Heart right ventricle (tissue), 16 donors: ENCODE measurements around the gene CAPN2. TPM values are rescaled to one million over a fixed set of nuclear protein-coding genes. Genes with fewer than 3 reads are reported as not detected.

Experiments used
- ATAC-seq, 8 donors: fragments of 200-7000 bp; cut with Tn5 transposase; one replicate each; pipeline ENCODE4 v1.9.1; 2020; ENCODE audit warnings: mild to moderate bottlenecking in 8 of 8, moderate library complexity in 8 of 8, moderate number of reproducible peaks in 1 of 8
- DNase-seq, 2 donors: peaks; one replicate each; pipeline ENCODE4 v3.0.0-alpha.2; 2020
- H3K27ac ChIP-seq, 10 donors: fragments of 200-600 bp; sonication (generic) in 2 of 10; one replicate each; pipeline versions ENCODE4 v1.5.0 to v1.8.0; 2020 to 2022; ENCODE audit warnings: mild to moderate bottlenecking in 3 of 10
- H3K27me3 ChIP-seq, 7 donors: fragments of 200-600 bp; one replicate each; pipeline ENCODE4 v1.8.0; 2021 to 2022; ENCODE audit warnings: mild to moderate bottlenecking in 2 of 7
- H3K36me3 ChIP-seq, 9 donors: fragments of 200-600 bp; sonication (generic) in 1 of 9; one replicate each; pipeline versions ENCODE4 v1.5.0 to v1.8.0; 2020 to 2022; ENCODE audit warnings: mild to moderate bottlenecking in 2 of 9
- H3K4me1 ChIP-seq, 9 donors: fragments of 200-600 bp; sonication (generic) in 1 of 9; one replicate each; pipeline versions ENCODE4 v1.5.0 to v1.8.0; 2020 to 2022; ENCODE audit warnings: mild to moderate bottlenecking in 4 of 9
- H3K4me3 ChIP-seq, 10 donors: fragments of 200-600 bp; sonication (generic) in 2 of 10; one replicate each; pipeline versions ENCODE4 v1.5.0 to v1.8.0; 2020 to 2022; ENCODE audit warnings: mild to moderate bottlenecking in 7 of 10, moderate library complexity in 2 of 10
- H3K9me3 ChIP-seq, 11 donors: fragments of 200-600 bp in 10 of 11; sonication (generic) in 2 of 11; one replicate each; pipeline versions ENCODE4 v1.5.0 to v1.8.0; 2013 to 2022; ENCODE audit warnings: mild to moderate bottlenecking in 2 of 11, control low read depth in 1 of 11, moderate library complexity in 1 of 11
- WGBS, 2 donors: extraction: QIAGEN DNeasy Blood & Tissue Kit; methylation state at CpG; one replicate each; pipeline ENCODE4 v1.1.7; 2013; ENCODE audit warnings: inconsistent platforms in 1 of 2; 5-methylcytosine and 5-hydroxymethylcytosine counted together
- intact Hi-C, 10 donors: fragments of 100-400 bp; cut with DNase I; formaldehyde crosslinking; loops; one replicate each; pipeline versions ENCODE4 v1.11.1 to v1.14.2; 2022
- polyA plus RNA-seq, 2 donors: library from polyadenylated mRNA; stranded (reverse); fragments of 200-250 nt; gene quantifications; one replicate each; pipeline ENCODE4 v1.2.3, GENCODE V29; 2013
- total RNA-seq, 10 donors: library from RNA; stranded (reverse); fragmentation: NEBNext Ultra II Directional in 3 of 10; extraction: Animal tissue kit (Norgen Biotek cat#: 25700) in 3 of 10; gene quantifications; one replicate each; pipeline versions ENCODE4 v1.2.1 to v1.2.4, GENCODE V29; 2021 to 2023
- TF ChIP-seq, protein P1 (sequence below), 9 donors: fragments of 200-600 bp; sonication (generic) in 2 of 9; IDR thresholded peaks; one replicate each; pipeline versions ENCODE4 v1.5.0 to v1.8.0; 2021 to 2022; ENCODE audit warnings: antibody characterized with exemption in 9 of 9, mild to moderate bottlenecking in 5 of 9, moderate library complexity in 1 of 9
- donor health status: Arrhythmogenic right ventricular cardiomyopathy.
- donor health status: ischemic (EF 13 %, LVEDD 7.1; RV severe dilation, severe dysfunction).
- donor health status: healthy with polysubstance abuse.
- donor health status: DM: no; HTN: yes; CAD: no.
- donor health status: DM: no; HTN: no; CAD: no.
- donor health status: ischemic (EF 25% LVEDD 6.9; RV normal size, moderate dysfunction).
- donor health status: ischemic (EF 25% LVEDD 5.7; RV mildly dilated, moderate dysfunction).
- donor health status: healthy.
- donor health status: DM: yes; HTN: yes; CAD: no.
- donor health status: Ischemic cardiomyopathy.
- donor health status: ischemic (EF 35%, LVEDD 5.7; RV mildly dilated, moderate dysfunction).
- donor health status: nonischemic (EF 11% LVEDD 7.7; RV severe dilation, severe dysfunction).
- donor health status: DM: yes; HTN: yes; CAD: no.
- donor health status: PGD.
- donor health status: ischemic (EF 29% LVEDD 5.4; RV normal size, mild dysfunction).
- donor health status: nonischemic (EF 23%, LVEDD 6.1; RV moderate dilation, normal function).

CAPN2 gene
- total and polyA plus RNA-seq, 12 donors = 62.4 to 107 (median 77.6) TPM

DNA sequence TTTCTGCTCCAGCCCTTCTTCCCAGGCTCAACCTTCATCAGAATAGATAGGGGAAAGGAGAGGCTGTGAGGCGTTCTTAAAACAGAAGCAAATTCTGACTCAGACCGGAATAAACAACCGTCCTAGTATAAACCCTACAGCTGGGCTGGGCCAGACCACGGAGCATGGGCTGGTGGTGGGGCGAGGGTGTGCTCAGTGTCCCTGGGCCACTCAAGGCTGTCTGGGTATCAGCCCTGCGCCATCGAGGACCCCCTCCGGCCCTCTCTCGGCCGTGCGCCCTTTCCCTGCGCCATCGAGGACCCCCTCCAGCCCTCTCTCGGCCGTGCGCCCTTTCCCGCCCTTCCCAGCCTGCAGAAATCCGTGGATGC, 36.0 kb downstream of the CAPN2 start:
- DNase-seq = peak in 1 of 2 donors; percentile 32
- 26 to 37% methylated on average over 18 of the region's 18 CpGs for WGBS, 2 donors
- intact Hi-C loops = loop anchor here in 8 of 10 donors (1.0 to 5.0 kb wide), 5 partner anchors 36 to 51 kb away; partner anchors contain the start of gene CAPN2 (in 7 of the 8)
- Histone ChIP-seq H3K36me3 (peaks cover 0 to 90% (median 55%) of the 10 kb centered on the region in 9 donors), H3K27me3 (no peaks in the 10 kb centered on the region), H3K4me3 (peak overlapping the region in 9 of 10 donors; percentile 39 to 63 (median 55)), H3K4me1 (peaks cover 14 to 42% (median 30%) of the 10 kb centered on the region in 9 donors), H3K27ac (peak overlapping the region; percentile 10 to 86 (median 75)), H3K9me3 (no peaks in the 10 kb centered on the region)
- TF ChIP-seq, protein P1, sequence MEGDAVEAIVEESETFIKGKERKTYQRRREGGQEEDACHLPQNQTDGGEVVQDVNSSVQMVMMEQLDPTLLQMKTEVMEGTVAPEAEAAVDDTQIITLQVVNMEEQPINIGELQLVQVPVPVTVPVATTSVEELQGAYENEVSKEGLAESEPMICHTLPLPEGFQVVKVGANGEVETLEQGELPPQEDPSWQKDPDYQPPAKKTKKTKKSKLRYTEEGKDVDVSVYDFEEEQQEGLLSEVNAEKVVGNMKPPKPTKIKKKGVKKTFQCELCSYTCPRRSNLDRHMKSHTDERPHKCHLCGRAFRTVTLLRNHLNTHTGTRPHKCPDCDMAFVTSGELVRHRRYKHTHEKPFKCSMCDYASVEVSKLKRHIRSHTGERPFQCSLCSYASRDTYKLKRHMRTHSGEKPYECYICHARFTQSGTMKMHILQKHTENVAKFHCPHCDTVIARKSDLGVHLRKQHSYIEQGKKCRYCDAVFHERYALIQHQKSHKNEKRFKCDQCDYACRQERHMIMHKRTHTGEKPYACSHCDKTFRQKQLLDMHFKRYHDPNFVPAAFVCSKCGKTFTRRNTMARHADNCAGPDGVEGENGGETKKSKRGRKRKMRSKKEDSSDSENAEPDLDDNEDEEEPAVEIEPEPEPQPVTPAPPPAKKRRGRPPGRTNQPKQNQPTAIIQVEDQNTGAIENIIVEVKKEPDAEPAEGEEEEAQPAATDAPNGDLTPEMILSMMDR (IDR thresholded peaks at IDR 0.05) = no peak
- peak; percentile 60 to 78 (median 72) for ATAC-seq

- Histone ChIP-seq H3K27ac (peak overlapping the region; percentile 10 to 86 (median 75)), H3K4me3 (peak overlapping the region in 9 of 10 donors; percentile 39 to 63 (median 55)), H3K27me3 (no peaks in the 10 kb centered on the region), H3K9me3 (no peaks in the 10 kb centered on the region), H3K36me3 (peaks cover 0 to 90% (median 60%) of the 10 kb centered on the region in 9 donors), H3K4me1 (peaks cover 14 to 35% (median 24%) of the 10 kb centered on the region in 9 donors)
- TF ChIP-seq, protein P1 (IDR thresholded peaks at IDR 0.05) = peak; percentile 93 to 99 (median 98)
- WGBS, 2 donors = 5 to 7% methylated on average over 58 to 61 of the region's 61 CpGs
- DNase-seq (peak; percentile 53 to 75), ATAC-seq (peak; percentile 83 to 91 (median 88))
- intact Hi-C loops = loop anchor here (1.0 to 5.0 kb wide), 6 partner anchors 36 to 52 kb away; partner anchors contain the start of gene CAPN2 (in 9 of the 10)
These were observed 36.7 kb downstream of the CAPN2 start for GRCh38 chr1:223748773-223749733.

GRCh38 chr1:223750730-223751570, 38.6 kb downstream of the CAPN2 start:
- no peaks in the 10 kb centered on the region for H3K27me3 ChIP-seq
- peaks cover 14 to 28% (median 22%) of the 10 kb centered on the region in 9 donors for H3K4me1 ChIP-seq
- H3K9me3 ChIP-seq = no peaks in the 10 kb centered on the region
- H3K27ac ChIP-seq = no peak overlapping the region
- no peak overlapping the region for H3K4me3 ChIP-seq
- ATAC-seq = no peak
- no peak for DNase-seq
- WGBS, 2 donors = 85 to 93% methylated on average over 13 of the region's 13 CpGs
- intact Hi-C loops = loop anchor here in 1 of 10 donors (5.0 kb wide), 1 partner anchor 54 kb away; no protein-coding TSS in a partner anchor
- TF ChIP-seq, protein P1 (IDR thresholded peaks at IDR 0.05) = no peak
- H3K36me3 ChIP-seq = peaks cover 0 to 90% (median 72%) of the 10 kb centered on the region in 9 donors
